HepG2 (cell line): ENCODE data around the gene SYPL2. TPM values are rescaled to one million over a fixed set of nuclear protein-coding genes. Genes with fewer than 3 reads are reported as not detected.

Source experiments
- ATAC-seq: fragments of 200-7000 bp; cut with Tn5 transposase; 3 replicates; pipeline ENCODE4 v1.9.1; 2020; ENCODE audit warnings: mild to moderate bottlenecking, moderate library complexity
- BruUV-seq: library from RNA; stranded (reverse); fragments of 400-500 nt; replicated peaks from 2 replicates; lab custom pipeline; 2021; lab: Mats Ljungman, UMichigan
- CTCF ChIA-PET: fragments of 300-600 bp; formaldehyde crosslinking; extraction: SDS; loops from one replicate; lab custom pipeline; 2021; ENCODE audit warnings: low total read pairs, inconsistent platforms, low intra/inter-chr PET ratio; lab: Yijun Ruan, JAX
- POLR2A ChIA-PET: fragments of 350-600 bp; sonication (Branson Sonifier 250); formaldehyde crosslinking; loops from one replicate; lab custom pipeline; 2020; ENCODE audit warnings: antibody characterized with exemption, inconsistent platforms; lab: Yijun Ruan, JAX
- DNase-seq: peaks from one replicate; pipeline ENCODE4 v3.0.0-alpha.2; 2015; ENCODE audit warnings: low spot score
- FAIRE-seq: peaks from 3 replicates; lab custom pipeline; 2011; peaks lifted over from hg19 to GRCh38; lab: Jason Lieb, UNC
- H2AFZ ChIP-seq: one replicate; pipeline ENCODE4 v1.6.1; 2011; ENCODE audit warnings: low read length, inconsistent platforms
- H3K27ac ChIP-seq: fragments of 300-600 bp; 3 replicates; pipeline ENCODE4 v1.8.0; 2011; ENCODE audit warnings: mixed run types, mild to moderate bottlenecking, mixed read lengths, low read length, inconsistent platforms; ENCODE audit not compliant: insufficient read depth; ENCODE audit errors: extremely low read length
- H3K27me3 ChIP-seq, 2 experiments: fragments of 200-600 bp in 1 of 2; 2 replicates in 1 of 2; 3 replicates in 1 of 2; pipeline versions ENCODE4 v1.6.0 to v1.8.0; 2011; ENCODE audit warnings: low read length in 2 of 2, mild to moderate bottlenecking in 2 of 2, moderate library complexity in 2 of 2, inconsistent platforms in 1 of 2; ENCODE audit not compliant: insufficient read depth in 2 of 2, control insufficient read depth in 1 of 2
- H3K36me3 ChIP-seq, 2 experiments: fragments of 200-600 bp in 1 of 2; replicated peaks in 1 of 2; 2 replicates in 1 of 2; 3 replicates in 1 of 2; pipeline versions ENCODE4 v1.5.1 to v1.8.0; 2011; ENCODE audit warnings: low read length in 2 of 2, inconsistent platforms in 1 of 2; ENCODE audit not compliant: insufficient read depth in 2 of 2, control insufficient read depth in 1 of 2
- H3K4me1 ChIP-seq: 2 replicates; pipeline ENCODE4 v1.5.1; 2012; ENCODE audit warnings: low read length, inconsistent platforms; ENCODE audit not compliant: insufficient read depth
- H3K4me2 ChIP-seq: 2 replicates; pipeline ENCODE4 v1.6.0; 2011; ENCODE audit warnings: low read depth, low read length, inconsistent platforms
- H3K4me3 ChIP-seq, 3 experiments: fragments of 200-600 bp in 1 of 3; sonication (generic), shearing (Covaris generic) in 1 of 3; replicated peaks in 1 of 3; 2 replicates each; pipeline ENCODE4 v1.5.1; 2011 to 2016; ENCODE audit warnings: low read length in 3 of 3, inconsistent platforms in 2 of 3, low read depth in 2 of 3, mild to moderate bottlenecking in 2 of 3, control low read depth in 1 of 3, mixed read lengths in 1 of 3; ENCODE audit not compliant: insufficient read depth in 1 of 3
- H3K79me2 ChIP-seq: one replicate; pipeline ENCODE4 v1.6.1; 2011; ENCODE audit warnings: low read length, inconsistent platforms; ENCODE audit not compliant: insufficient read depth
- H3K9ac ChIP-seq: 2 replicates; pipeline ENCODE4 v1.6.0; 2011; ENCODE audit warnings: mild to moderate bottlenecking, low read depth, low read length, inconsistent platforms; ENCODE audit not compliant: insufficient read depth
- H3K9me3 ChIP-seq: 2 replicates; pipeline ENCODE4 v1.5.1; 2012; ENCODE audit warnings: mild to moderate bottlenecking, low read length
- H4K20me1 ChIP-seq: 2 replicates; pipeline ENCODE4 v1.6.0; 2011; ENCODE audit warnings: inconsistent platforms, mild to moderate bottlenecking, low read length, moderate library complexity; ENCODE audit not compliant: insufficient read depth
- ARID2 ChIP-seq: sonication (generic); formaldehyde crosslinking; IDR thresholded peaks from 2 replicates; pipeline ENCODE4 v1.8.1; 2022; ENCODE audit warnings: mild to moderate bottlenecking, missing genetic modification reagents, borderline replicate concordance
- CENPX ChIP-seq: sonication (generic); formaldehyde crosslinking; IDR thresholded peaks from 2 replicates; pipeline ENCODE4 v1.9.0; 2021; ENCODE audit warnings: mild to moderate bottlenecking, missing genetic modification reagents, moderate library complexity
- NFYC ChIP-seq: IDR thresholded peaks from 2 replicates; pipeline ENCODE4 v1.6.1; 2016; ENCODE audit warnings: missing genetic modification reagents, missing compliant biosample characterization
- POLR2G ChIP-seq: fragments of 200-400 bp; formaldehyde crosslinking; IDR thresholded peaks from 2 replicates; pipeline ENCODE4 v1.6.1; 2018; ENCODE audit warnings: mild to moderate bottlenecking, low read depth, low read length, moderate library complexity
- THYN1 ChIP-seq: sonication (generic); formaldehyde crosslinking; IDR thresholded peaks from 2 replicates; pipeline ENCODE4 v1.8.1; 2023; ENCODE audit warnings: low read depth, mild to moderate bottlenecking, moderate library complexity, missing genetic modification reagents, borderline replicate concordance
- ZNF235 ChIP-seq: sonication (generic); formaldehyde crosslinking; IDR thresholded peaks from 2 replicates; pipeline ENCODE4 v1.8.1; 2023; ENCODE audit warnings: mild to moderate bottlenecking, missing genetic modification reagents, borderline replicate concordance
- ZNF44 ChIP-seq: sonication (generic); formaldehyde crosslinking; IDR thresholded peaks from 2 replicates; pipeline ENCODE4 v1.5.1; 2020; ENCODE audit warnings: mild to moderate bottlenecking, missing genetic modification reagents
- in situ Hi-C: cut with HindIII; loops from 2 replicates; pipeline ENCODE4 v1.10.0; 2017; ENCODE audit warnings: low pct_unique_long_range_greater_than_20kb; ENCODE audit not compliant: extremely low pct_ligation_motif_present
- intact Hi-C: fragments of 100-400 bp; cut with micrococcal nuclease; formaldehyde crosslinking; loops from one replicate; pipeline ENCODE4 v1.10.0; 2022; ENCODE audit not compliant: unreplicated experiment
- polyA plus RNA-seq, 8 experiments: library from polyadenylated mRNA; depleted of rRNA in 3 of 8; stranded (reverse) in 7 of 8; unstranded in 1 of 8; fragments of >200 nt; fragmentation: Illumina TruSeq in 4 of 8; extraction: Trizol in 4 of 8; gene quantifications; 2 replicates each; pipeline versions ENCODE4 v1.2.1 to v1.2.3, GENCODE V29; 2011 to 2016; ENCODE audit warnings: low read depth in 4 of 8, missing spikeins in 1 of 8, mixed read lengths in 1 of 8; ENCODE audit not compliant: insufficient read depth in 1 of 8
- total RNA-seq, 5 experiments: library from RNA; depleted of rRNA; stranded (reverse); fragments of >200 nt; fragmentation: Illumina TruSeq; extraction: Trizol; gene quantifications; 2 replicates each; pipeline ENCODE4 v1.2.3, GENCODE V29; 2016; ENCODE audit warnings: low read depth in 1 of 5
- TF ChIP-seq, protein P1 (sequence below): sonication (generic); formaldehyde crosslinking; IDR thresholded peaks from 2 replicates; pipeline ENCODE4 v1.4.0; 2020; ENCODE audit warnings: mild to moderate bottlenecking, missing genetic modification reagents, borderline replicate concordance
- TF ChIP-seq, protein P2 (sequence below), 2 experiments: sonication (generic) in 1 of 2; formaldehyde crosslinking in 1 of 2; IDR thresholded peaks; 2 replicates each; pipeline versions ENCODE4 v1.6.1 to v1.9.0; 2014 to 2022; ENCODE audit warnings: antibody characterized with exemption in 1 of 2, borderline replicate concordance in 1 of 2, inconsistent platforms in 1 of 2, low read depth in 1 of 2, missing genetic modification reagents in 1 of 2

The SYPL2 gene
- total and polyA plus RNA-seq, 2 of the 13 experiments (the other 11 are each of a cell fraction or from before 2014, with no cell fraction given), result 0.17 to 0.24 TPM

DNA sequence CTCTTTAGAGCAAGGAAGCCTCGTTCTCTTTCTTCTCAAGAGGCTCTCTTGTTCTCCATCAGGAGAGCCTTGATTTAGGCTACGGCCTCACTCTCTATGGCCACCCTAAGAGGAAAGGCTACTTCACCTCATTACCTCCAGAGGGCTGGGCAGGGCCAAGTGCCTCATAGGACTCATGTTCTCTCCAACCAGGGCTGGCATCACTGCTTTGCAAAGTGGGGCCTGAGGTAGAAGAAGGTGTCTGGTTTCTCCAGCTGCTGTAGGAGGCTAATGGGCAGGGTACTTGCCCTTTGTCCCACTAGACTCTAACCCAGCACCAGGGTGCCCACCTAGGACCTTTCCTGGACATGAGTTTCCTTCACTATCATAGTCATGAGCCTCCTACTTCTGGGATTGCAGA, 15.3 kb downstream of the SYPL2 start (continued):
- TF ChIP-seq ZNF235, result no peak
- TF ChIP-seq, protein P1, sequence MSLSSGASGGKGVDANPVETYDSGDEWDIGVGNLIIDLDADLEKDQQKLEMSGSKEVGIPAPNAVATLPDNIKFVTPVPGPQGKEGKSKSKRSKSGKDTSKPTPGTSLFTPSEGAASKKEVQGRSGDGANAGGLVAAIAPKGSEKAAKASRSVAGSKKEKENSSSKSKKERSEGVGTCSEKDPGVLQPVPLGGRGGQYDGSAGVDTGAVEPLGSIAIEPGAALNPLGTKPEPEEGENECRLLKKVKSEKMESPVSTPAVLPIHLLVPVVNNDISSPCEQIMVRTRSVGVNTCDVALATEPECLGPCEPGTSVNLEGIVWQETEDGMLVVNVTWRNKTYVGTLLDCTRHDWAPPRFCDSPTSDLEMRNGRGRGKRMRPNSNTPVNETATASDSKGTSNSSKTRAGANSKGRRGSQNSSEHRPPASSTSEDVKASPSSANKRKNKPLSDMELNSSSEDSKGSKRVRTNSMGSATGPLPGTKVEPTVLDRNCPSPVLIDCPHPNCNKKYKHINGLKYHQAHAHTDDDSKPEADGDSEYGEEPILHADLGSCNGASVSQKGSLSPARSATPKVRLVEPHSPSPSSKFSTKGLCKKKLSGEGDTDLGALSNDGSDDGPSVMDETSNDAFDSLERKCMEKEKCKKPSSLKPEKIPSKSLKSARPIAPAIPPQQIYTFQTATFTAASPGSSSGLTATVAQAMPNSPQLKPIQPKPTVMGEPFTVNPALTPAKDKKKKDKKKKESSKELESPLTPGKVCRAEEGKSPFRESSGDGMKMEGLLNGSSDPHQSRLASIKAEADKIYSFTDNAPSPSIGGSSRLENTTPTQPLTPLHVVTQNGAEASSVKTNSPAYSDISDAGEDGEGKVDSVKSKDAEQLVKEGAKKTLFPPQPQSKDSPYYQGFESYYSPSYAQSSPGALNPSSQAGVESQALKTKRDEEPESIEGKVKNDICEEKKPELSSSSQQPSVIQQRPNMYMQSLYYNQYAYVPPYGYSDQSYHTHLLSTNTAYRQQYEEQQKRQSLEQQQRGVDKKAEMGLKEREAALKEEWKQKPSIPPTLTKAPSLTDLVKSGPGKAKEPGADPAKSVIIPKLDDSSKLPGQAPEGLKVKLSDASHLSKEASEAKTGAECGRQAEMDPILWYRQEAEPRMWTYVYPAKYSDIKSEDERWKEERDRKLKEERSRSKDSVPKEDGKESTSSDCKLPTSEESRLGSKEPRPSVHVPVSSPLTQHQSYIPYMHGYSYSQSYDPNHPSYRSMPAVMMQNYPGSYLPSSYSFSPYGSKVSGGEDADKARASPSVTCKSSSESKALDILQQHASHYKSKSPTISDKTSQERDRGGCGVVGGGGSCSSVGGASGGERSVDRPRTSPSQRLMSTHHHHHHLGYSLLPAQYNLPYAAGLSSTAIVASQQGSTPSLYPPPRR (CRISPR knock-in tag), result no peak
- no peak for TF ChIP-seq THYN1 (CRISPR knock-in tag)
- no peak for TF ChIP-seq POLR2G
- TF ChIP-seq, all 625 proteins: peak for 0

DNA sequence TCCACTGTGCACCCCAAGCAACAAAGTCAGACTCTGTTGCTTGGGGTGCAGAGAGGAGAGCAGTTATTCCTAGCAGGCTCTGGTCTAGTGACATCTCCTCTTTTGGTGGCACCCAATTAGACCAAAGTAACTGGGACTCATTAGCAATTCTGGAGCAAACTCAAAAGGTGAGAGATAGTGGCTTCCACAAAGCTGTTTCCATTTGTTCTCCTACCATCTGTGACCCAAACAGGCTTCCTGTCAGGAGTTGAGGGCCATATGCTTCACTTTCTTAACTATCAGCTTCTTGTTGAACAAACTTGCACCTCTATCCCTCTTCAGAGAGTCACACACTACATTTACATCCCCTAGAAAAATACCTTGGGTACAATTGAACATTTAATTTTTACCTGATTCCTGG, 15.9 kb downstream of the SYPL2 start:
- no peak for FAIRE-seq
- Histone ChIP-seq H3K4me1 (peaks cover 19% of the 10 kb centered on the region), H4K20me1 (no peaks in the 10 kb centered on the region), H3K27me3 (peaks cover 1 to 20% of the 10 kb centered on the region in 2 experiments; a peak in 4 of 5 replicates), H3K79me2 (no peaks in the 10 kb centered on the region), H3K4me3 (no peak overlapping the region), H3K27ac (no peak overlapping the region), H3K9me3 (no peaks in the 10 kb centered on the region), H2AFZ (no peak overlapping the region), H3K4me2 (no peak overlapping the region), H3K36me3 (no peaks in the 10 kb centered on the region; a peak in 1 of 5 replicates), H3K9ac (no peak overlapping the region)
- ATAC-seq, result no peak
- no TSS peak for BruUV-seq
- no peak for DNase-seq
- ChIA-PET CTCF (no interaction called here), POLR2A (no interaction called here)
- intact Hi-C loops (no loop called here), in situ Hi-C loops (loop anchor here (5.0 kb wide), 1 partner anchor 55 kb away; the partner anchor contains the start of gene PSMA5)
- TF ChIP-seq ZNF44 (CRISPR knock-in tag) (no peak), ARID2 (CRISPR knock-in tag) (no peak), NFYC (CRISPR knock-in tag) (no peak), CENPX (CRISPR knock-in tag) (no peak)
- TF ChIP-seq, protein P2, sequence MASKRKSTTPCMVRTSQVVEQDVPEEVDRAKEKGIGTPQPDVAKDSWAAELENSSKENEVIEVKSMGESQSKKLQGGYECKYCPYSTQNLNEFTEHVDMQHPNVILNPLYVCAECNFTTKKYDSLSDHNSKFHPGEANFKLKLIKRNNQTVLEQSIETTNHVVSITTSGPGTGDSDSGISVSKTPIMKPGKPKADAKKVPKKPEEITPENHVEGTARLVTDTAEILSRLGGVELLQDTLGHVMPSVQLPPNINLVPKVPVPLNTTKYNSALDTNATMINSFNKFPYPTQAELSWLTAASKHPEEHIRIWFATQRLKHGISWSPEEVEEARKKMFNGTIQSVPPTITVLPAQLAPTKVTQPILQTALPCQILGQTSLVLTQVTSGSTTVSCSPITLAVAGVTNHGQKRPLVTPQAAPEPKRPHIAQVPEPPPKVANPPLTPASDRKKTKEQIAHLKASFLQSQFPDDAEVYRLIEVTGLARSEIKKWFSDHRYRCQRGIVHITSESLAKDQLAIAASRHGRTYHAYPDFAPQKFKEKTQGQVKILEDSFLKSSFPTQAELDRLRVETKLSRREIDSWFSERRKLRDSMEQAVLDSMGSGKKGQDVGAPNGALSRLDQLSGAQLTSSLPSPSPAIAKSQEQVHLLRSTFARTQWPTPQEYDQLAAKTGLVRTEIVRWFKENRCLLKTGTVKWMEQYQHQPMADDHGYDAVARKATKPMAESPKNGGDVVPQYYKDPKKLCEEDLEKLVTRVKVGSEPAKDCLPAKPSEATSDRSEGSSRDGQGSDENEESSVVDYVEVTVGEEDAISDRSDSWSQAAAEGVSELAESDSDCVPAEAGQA (IDR thresholded peaks at IDR 0.05; ENCODE audit: low read depth), result no peak
- TF ChIP-seq, protein P2 (CRISPR knock-in tag; IDR thresholded peaks at IDR 0.05; ENCODE audit: borderline replicate concordance), result no peak
